Measurements from ENCODE around the gene TMSB10. TPM values are rescaled to one million over a fixed set of nuclear protein-coding genes. Genes with fewer than 3 reads are reported as not detected.

Gene TMSB10
- 1,000 to 10,000 TPM; 1,047 to 3,566 (median 2,651) TPM for polyA plus RNA-seq
- long read RNA-seq, donor 1, result 0 reads
- long read RNA-seq, donor 2, transcript TMSB10-201 (3 exons, 496 nt), result major isoform, 578 of 631 reads
- long read RNA-seq, donor 2, partial matches to known transcripts, result 53 of 631 reads
- long read RNA-seq, donor 2, other reads (novel, unspliced or antisense), result 0 of 631 reads
- long read RNA-seq, donor 3, transcript TMSB10-201 (3 exons, 496 nt), result major isoform, 971 of 1,119 reads
- long read RNA-seq, donor 3, partial matches to known transcripts, result 105 of 1,119 reads
- long read RNA-seq, donor 3, other reads (novel, unspliced or antisense), result 43 of 1,119 reads
- long read RNA-seq, donor 4, transcript TMSB10-201 (3 exons, 496 nt), result major isoform, 61 of 61 reads
- long read RNA-seq, donor 4, partial matches to known transcripts, result 0 of 61 reads
- long read RNA-seq, donor 4, other reads (novel, unspliced or antisense), result 0 of 61 reads
- long read RNA-seq, donor 5, transcript TMSB10-201 (3 exons, 496 nt), result major isoform, 335 of 425 reads
- long read RNA-seq, donor 5, partial matches to known transcripts, result 83 of 425 reads
- long read RNA-seq, donor 5, other reads (novel, unspliced or antisense), result 7 of 425 reads
- long read RNA-seq, donor 6, transcript TMSB10-201 (3 exons, 496 nt), result major isoform, 846 of 932 reads
- long read RNA-seq, donor 6, partial matches to known transcripts, result 66 of 932 reads
- long read RNA-seq, donor 6, other reads (novel, unspliced or antisense), result 20 of 932 reads
- long read RNA-seq, donor 7, result 0 reads
- long read RNA-seq, donor 8, transcript TMSB10-201 (3 exons, 496 nt), result major isoform, 248 of 266 reads
- long read RNA-seq, donor 8, partial matches to known transcripts, result 18 of 266 reads
- long read RNA-seq, donor 8, other reads (novel, unspliced or antisense), result 0 of 266 reads
- long read RNA-seq, donor 9, transcript TMSB10-201 (3 exons, 496 nt), result major isoform, 254 of 276 reads
- long read RNA-seq, donor 9, partial matches to known transcripts, result 22 of 276 reads
- long read RNA-seq, donor 9, other reads (novel, unspliced or antisense), result 0 of 276 reads
- long read RNA-seq, donor 10, transcript TMSB10-201 (3 exons, 496 nt), result major isoform, 1,983 of 2,174 reads
- long read RNA-seq, donor 10, partial matches to known transcripts, result 141 of 2,174 reads
- long read RNA-seq, donor 10, other reads (novel, unspliced or antisense), result 50 of 2,174 reads

GRCh38 chr2:84905181-84906107 is at the start of gene TMSB10:
TSS of gene TMSB10 (plus strand) at chr2:84905656.
- H3K4me1 ChIP-seq (ENCODE audit: control insufficient read depth in 3 of 3, insufficient read depth in 2 of 3, low read depth in 1 of 3, low read length in 2 of 3), result peaks cover 3 to 10% (median 8%) of the 10 kb centered on the region in 3 donors
- no peak for FAIRE-seq
- WGBS, 3 donors, result 0 to 1% (median 0%) methylated on average over 58 to 94 of the region's 94 CpGs

DNA sequence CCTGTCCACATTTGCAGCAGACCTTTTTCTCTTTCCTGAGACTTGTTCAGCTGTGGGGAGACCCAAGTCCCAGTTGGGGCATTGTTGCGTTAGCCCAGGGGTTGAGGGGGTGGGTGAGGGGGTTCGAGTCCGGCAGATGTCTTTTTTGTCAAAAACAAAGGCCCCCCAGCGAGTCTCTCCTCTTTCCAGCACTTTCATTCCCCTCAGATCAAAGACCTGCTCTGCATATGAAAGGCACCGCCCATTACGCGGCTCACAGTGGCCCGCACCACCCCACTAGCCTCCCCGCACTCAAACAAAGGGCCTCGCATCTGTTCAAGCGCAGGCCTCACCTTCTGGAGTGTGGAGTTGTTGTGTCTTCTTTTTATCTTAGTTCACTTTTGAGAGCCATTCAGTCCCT is 49.7 kb upstream of the TMSB10 start:
- peaks cover 0 to 7% (median 0%) of the 10 kb centered on the region in 3 donors for H3K36me3 ChIP-seq (ENCODE audit: control insufficient read depth in 3 of 3, insufficient read depth in 2 of 3, low read depth in 1 of 3, low read length in 3 of 3)

More at GRCh38 chr2:84905181-84906107, at the start of gene TMSB10:
- H3K27me3 ChIP-seq (ENCODE audit: control insufficient read depth in 3 of 3, insufficient read depth in 3 of 3, low read length in 3 of 3), result no peaks in the 10 kb centered on the region
- no peaks in the 10 kb centered on the region for H3K9me3 ChIP-seq (ENCODE audit: control insufficient read depth in 2 of 2, insufficient read depth in 1 of 2, low read depth in 1 of 2, low read length in 1 of 2)
- H3K36me3 ChIP-seq (ENCODE audit: control insufficient read depth in 3 of 3, insufficient read depth in 2 of 3, low read depth in 1 of 3, low read length in 3 of 3), result peaks cover 0 to 13% (median 0%) of the 10 kb centered on the region in 3 donors
- DNase-seq, result peak; percentile 88 to 95
- H3K4me3 ChIP-seq (ENCODE audit: low read depth in 1 of 3, low read length in 3 of 3), result peak within 1 kb of the TSS; percentile 74 to 98 (median 88)
- H3K27ac ChIP-seq (ENCODE audit: low read depth in 1 of 3, low read length in 2 of 3), result peak within 1 kb of the TSS; percentile 96 to 98 (median 98)

DNA sequence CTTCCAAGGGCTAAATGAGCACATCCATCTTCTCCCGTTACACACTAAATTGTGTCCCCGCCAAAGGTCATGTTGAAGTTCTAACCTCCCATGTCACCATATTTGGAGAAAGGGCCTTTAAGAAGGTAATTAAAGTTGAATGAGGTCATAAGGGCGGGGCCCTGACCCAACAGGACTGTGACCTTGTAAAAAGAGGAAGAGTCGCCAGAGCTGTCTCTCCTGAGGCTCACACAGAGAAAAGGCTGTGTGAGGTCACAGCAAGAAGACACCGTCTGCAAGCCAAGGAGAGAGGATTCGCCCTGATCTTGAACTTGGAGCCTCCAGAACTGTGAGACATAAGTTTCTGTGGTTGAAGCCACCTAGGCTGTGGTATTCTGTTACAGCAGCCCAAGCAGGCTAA is 48.7 kb upstream of the TMSB10 start:
- Histone ChIP-seq H3K9me3 (ENCODE audit: control insufficient read depth in 2 of 2, insufficient read depth in 1 of 2, low read depth in 1 of 2, low read length in 1 of 2) (peaks cover 0 to 12% of the 10 kb centered on the region in 2 donors), H3K27ac (ENCODE audit: low read depth in 1 of 3, low read length in 2 of 3) (no peak overlapping the region), H3K27me3 (ENCODE audit: control insufficient read depth in 3 of 3, insufficient read depth in 3 of 3, low read length in 3 of 3) (no peaks in the 10 kb centered on the region), H3K4me1 (ENCODE audit: control insufficient read depth in 3 of 3, insufficient read depth in 2 of 3, low read depth in 1 of 3, low read length in 2 of 3) (peaks cover 0 to 5% (median 0%) of the 10 kb centered on the region in 3 donors), H3K36me3 (ENCODE audit: control insufficient read depth in 3 of 3, insufficient read depth in 2 of 3, low read depth in 1 of 3, low read length in 3 of 3) (peaks cover 0 to 8% (median 0%) of the 10 kb centered on the region in 3 donors), H3K4me3 (ENCODE audit: low read depth in 1 of 3, low read length in 3 of 3) (no peak overlapping the region)
- DNase-seq (peak; percentile 15 to 25), FAIRE-seq (no peak)
- 77 to 86% (median 79%) methylated on average over 6 of the region's 6 CpGs for WGBS, 3 donors

More for the DNA sequence above, 49.7 kb upstream of the TMSB10 start:
- no peaks in the 10 kb centered on the region for H3K27me3 ChIP-seq (ENCODE audit: control insufficient read depth in 3 of 3, insufficient read depth in 3 of 3, low read length in 3 of 3)
- H3K9me3 ChIP-seq (ENCODE audit: control insufficient read depth in 2 of 2, insufficient read depth in 1 of 2, low read depth in 1 of 2, low read length in 1 of 2), result peaks cover 0 to 12% of the 10 kb centered on the region in 2 donors
- H3K27ac ChIP-seq (ENCODE audit: low read depth in 1 of 3, low read length in 2 of 3), result no peak overlapping the region
- WGBS, 3 donors, result 57 to 84% (median 81%) methylated on average over 11 of the region's 11 CpGs
- no peak for DNase-seq
- H3K4me3 ChIP-seq (ENCODE audit: low read depth in 1 of 3, low read length in 3 of 3), result no peak overlapping the region
- peaks cover 0 to 5% (median 0%) of the 10 kb centered on the region in 3 donors for H3K4me1 ChIP-seq (ENCODE audit: control insufficient read depth in 3 of 3, insufficient read depth in 2 of 3, low read depth in 1 of 3, low read length in 2 of 3)
- no peak for FAIRE-seq

DNA sequence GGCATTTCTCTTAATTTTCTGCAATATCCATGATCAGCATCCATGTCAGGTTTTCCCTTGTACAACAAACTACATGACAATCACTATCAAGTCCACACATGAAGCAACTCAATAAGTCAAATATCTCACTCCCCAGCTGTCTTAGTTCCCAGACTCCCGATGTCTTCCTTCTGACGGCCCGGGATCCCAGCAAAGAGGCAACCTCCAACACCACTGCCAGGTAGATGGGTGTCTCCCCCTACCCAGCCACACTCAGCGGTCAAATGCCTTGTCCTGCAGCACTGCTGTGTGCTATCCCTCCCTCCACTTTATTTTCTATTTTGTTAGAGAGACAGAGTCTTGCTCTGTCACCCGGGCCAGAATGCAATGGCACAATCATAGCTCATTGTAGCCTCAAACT is 47.9 kb upstream of the TMSB10 start:
- Histone ChIP-seq H3K27me3 (ENCODE audit: control insufficient read depth in 3 of 3, insufficient read depth in 3 of 3, low read length in 3 of 3) (no peaks in the 10 kb centered on the region), H3K4me3 (ENCODE audit: low read depth in 1 of 3, low read length in 3 of 3) (no peak overlapping the region), H3K9me3 (ENCODE audit: control insufficient read depth in 2 of 2, insufficient read depth in 1 of 2, low read depth in 1 of 2, low read length in 1 of 2) (peaks cover 0 to 9% of the 10 kb centered on the region in 2 donors), H3K27ac (ENCODE audit: low read depth in 1 of 3, low read length in 2 of 3) (no peak overlapping the region), H3K4me1 (ENCODE audit: control insufficient read depth in 3 of 3, insufficient read depth in 2 of 3, low read depth in 1 of 3, low read length in 2 of 3) (peaks cover 0 to 5% (median 0%) of the 10 kb centered on the region in 3 donors), H3K36me3 (ENCODE audit: control insufficient read depth in 3 of 3, insufficient read depth in 2 of 3, low read depth in 1 of 3, low read length in 3 of 3) (peaks cover 0 to 3% (median 0%) of the 10 kb centered on the region in 3 donors)
- WGBS, 3 donors, result 95 to 96% (median 95%) methylated on average over 5 of the region's 5 CpGs
- DNase-seq (no peak), FAIRE-seq (no peak)

DNA sequence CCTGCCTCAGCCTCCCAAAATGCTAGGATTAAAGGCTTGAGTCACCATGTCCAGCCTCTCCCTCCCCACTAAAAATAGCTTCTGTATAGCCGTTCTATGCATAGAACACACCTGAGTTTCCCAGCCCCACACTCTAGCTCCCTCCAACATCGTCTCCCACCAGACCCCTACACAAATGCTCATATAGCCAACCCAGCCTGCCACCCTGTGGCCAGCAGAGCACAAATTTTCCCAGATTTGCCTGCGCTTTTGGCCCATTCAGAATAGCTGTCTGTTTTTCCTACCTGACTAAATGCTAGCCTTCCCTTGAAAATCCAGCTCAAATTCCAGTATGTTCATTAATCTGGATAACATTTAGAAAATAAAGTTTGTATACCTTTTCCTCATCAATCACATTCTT is 47.3 kb upstream of the TMSB10 start:
- peaks cover 0 to 3% (median 0%) of the 10 kb centered on the region in 3 donors for H3K36me3 ChIP-seq (ENCODE audit: control insufficient read depth in 3 of 3, insufficient read depth in 2 of 3, low read depth in 1 of 3, low read length in 3 of 3)
- H3K27ac ChIP-seq (ENCODE audit: low read depth in 1 of 3, low read length in 2 of 3), result no peak overlapping the region
- H3K4me1 ChIP-seq (ENCODE audit: control insufficient read depth in 3 of 3, insufficient read depth in 2 of 3, low read depth in 1 of 3, low read length in 2 of 3), result peaks cover 0 to 5% (median 0%) of the 10 kb centered on the region in 3 donors
- DNase-seq (no peak), FAIRE-seq (no peak)
- H3K9me3 ChIP-seq (ENCODE audit: control insufficient read depth in 2 of 2, insufficient read depth in 1 of 2, low read depth in 1 of 2, low read length in 1 of 2), result peaks cover 0 to 6% of the 10 kb centered on the region in 2 donors
- WGBS, 3 donors, result 79 to 98% (median 88%) methylated on average over 3 of the region's 3 CpGs
- H3K4me3 ChIP-seq (ENCODE audit: low read depth in 1 of 3, low read length in 3 of 3), result no peak overlapping the region
- H3K27me3 ChIP-seq (ENCODE audit: control insufficient read depth in 3 of 3, insufficient read depth in 3 of 3, low read length in 3 of 3), result no peaks in the 10 kb centered on the region

DNA sequence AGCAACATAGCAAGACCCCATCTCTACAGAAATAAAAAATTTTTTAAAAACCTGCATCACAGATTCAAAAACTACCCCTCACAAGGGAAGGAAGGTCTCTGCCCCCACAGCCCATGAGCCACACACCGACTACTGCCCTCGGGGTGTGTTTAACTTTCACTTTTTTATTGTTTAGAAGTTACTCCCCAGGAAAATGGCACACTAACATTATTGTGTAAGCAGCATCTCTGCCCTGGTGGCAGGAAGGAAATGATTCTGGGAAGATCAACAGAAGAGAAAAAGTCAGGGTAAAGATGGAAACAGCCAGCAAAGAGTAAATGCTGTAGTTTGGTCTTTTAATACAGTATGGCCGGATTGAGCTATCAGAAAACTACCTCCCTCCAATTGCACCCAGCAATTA is 46.5 kb upstream of the TMSB10 start:
- FAIRE-seq (no peak), DNase-seq (no peak)
- Histone ChIP-seq H3K9me3 (ENCODE audit: control insufficient read depth in 2 of 2, insufficient read depth in 1 of 2, low read depth in 1 of 2, low read length in 1 of 2) (no peaks in the 10 kb centered on the region), H3K27ac (ENCODE audit: low read depth in 1 of 3, low read length in 2 of 3) (no peak overlapping the region), H3K36me3 (ENCODE audit: control insufficient read depth in 3 of 3, insufficient read depth in 2 of 3, low read depth in 1 of 3, low read length in 3 of 3) (peaks cover 0 to 3% (median 0%) of the 10 kb centered on the region in 3 donors), H3K27me3 (ENCODE audit: control insufficient read depth in 3 of 3, insufficient read depth in 3 of 3, low read length in 3 of 3) (no peaks in the 10 kb centered on the region), H3K4me1 (ENCODE audit: control insufficient read depth in 3 of 3, insufficient read depth in 2 of 3, low read depth in 1 of 3, low read length in 2 of 3) (peaks cover 0 to 5% (median 0%) of the 10 kb centered on the region in 3 donors), H3K4me3 (ENCODE audit: low read depth in 1 of 3, low read length in 3 of 3) (no peak overlapping the region)
- WGBS, 3 donors, result 61 to 78% (median 74%) methylated on average over 3 of the region's 3 CpGs

- Histone ChIP-seq H3K9me3 (ENCODE audit: control insufficient read depth in 2 of 2, insufficient read depth in 1 of 2, low read depth in 1 of 2, low read length in 1 of 2) (no peaks in the 10 kb centered on the region), H3K27me3 (ENCODE audit: control insufficient read depth in 3 of 3, insufficient read depth in 3 of 3, low read length in 3 of 3) (no peaks in the 10 kb centered on the region), H3K27ac (ENCODE audit: low read depth in 1 of 3, low read length in 2 of 3) (no peak overlapping the region), H3K4me3 (ENCODE audit: low read depth in 1 of 3, low read length in 3 of 3) (no peak overlapping the region), H3K4me1 (ENCODE audit: control insufficient read depth in 3 of 3, insufficient read depth in 2 of 3, low read depth in 1 of 3, low read length in 2 of 3) (no peaks in the 10 kb centered on the region), H3K36me3 (ENCODE audit: control insufficient read depth in 3 of 3, insufficient read depth in 2 of 3, low read depth in 1 of 3, low read length in 3 of 3) (peaks cover 0 to 10% (median 0%) of the 10 kb centered on the region in 3 donors)
- FAIRE-seq (no peak), DNase-seq (no peak)
- 75 to 94% (median 89%) methylated on average over 6 of the region's 6 CpGs for WGBS, 3 donors
These were observed 43.9 kb upstream of the TMSB10 start for GRCh38 chr2:84861539-84861938.
